Endothelial cell (in vitro differentiated cells): ENCODE data around the gene HTT. TPM values are rescaled to one million over a fixed set of nuclear protein-coding genes. Genes with fewer than 3 reads are reported as not detected.

ENCODE experiments used
- DNase-seq: peaks from one replicate; pipeline ENCODE4 v3.0.0; 2021; ENCODE audit warnings: low spot score
- H3K27ac Mint-ChIP-seq: one replicate; pipeline ENCODE4 v1.8.0; 2021; ENCODE audit warnings: mixed read lengths, inconsistent platforms; ENCODE audit not compliant: unreplicated experiment
- H3K27me3 Mint-ChIP-seq: one replicate; pipeline ENCODE4 v1.8.0; 2021; ENCODE audit warnings: mild to moderate bottlenecking, moderate library complexity, mixed read lengths, inconsistent platforms; ENCODE audit not compliant: unreplicated experiment
- H3K36me3 Mint-ChIP-seq: one replicate; pipeline ENCODE4 v1.8.0; 2021; ENCODE audit warnings: mild to moderate bottlenecking, low read depth, mixed read lengths, inconsistent platforms; ENCODE audit not compliant: unreplicated experiment
- H3K4me1 Mint-ChIP-seq: one replicate; pipeline ENCODE4 v1.8.0; 2021; ENCODE audit warnings: mild to moderate bottlenecking, mixed read lengths, inconsistent platforms; ENCODE audit not compliant: unreplicated experiment
- H3K4me3 Mint-ChIP-seq: one replicate; pipeline ENCODE4 v1.8.0; 2021; ENCODE audit warnings: mild to moderate bottlenecking, mixed read lengths, inconsistent platforms; ENCODE audit not compliant: unreplicated experiment
- H3K9me3 Mint-ChIP-seq: one replicate; pipeline ENCODE4 v1.8.0; 2021; ENCODE audit warnings: mixed read lengths, inconsistent platforms; ENCODE audit not compliant: unreplicated experiment
- CTCF ChIP-seq: fragments of 200-600 bp; sonication (generic); IDR thresholded peaks from one replicate; pipeline ENCODE4 v1.5.0; 2021; ENCODE audit warnings: antibody characterized with exemption; ENCODE audit not compliant: unreplicated experiment
- total RNA-seq: library from RNA; stranded (reverse); fragmentation: NEBNext Ultra II Directional; extraction: Animal tissue kit (Norgen Biotek cat#: 25700); gene quantifications from one replicate; pipeline ENCODE4 v1.2.1, GENCODE V29; 2021; ENCODE audit not compliant: unreplicated experiment

The HTT gene
- total RNA-seq, 1 donor from 2014 or later = 62.4 TPM

GRCh38 chr4:3128058-3128457 is 53.6 kb downstream of the HTT start:
- DNase-seq = no peak
- H3K9me3 Mint-ChIP-seq = no peaks in the 10 kb centered on the region
- TF ChIP-seq CTCF = no peak
- H3K27ac Mint-ChIP-seq = no peak overlapping the region
- no peak overlapping the region for H3K4me3 Mint-ChIP-seq
- H3K4me1 Mint-ChIP-seq = peaks cover 10% of the 10 kb centered on the region
- peaks cover 3% of the 10 kb centered on the region for H3K27me3 Mint-ChIP-seq
- H3K36me3 Mint-ChIP-seq = peaks cover 22% of the 10 kb centered on the region

DNA sequence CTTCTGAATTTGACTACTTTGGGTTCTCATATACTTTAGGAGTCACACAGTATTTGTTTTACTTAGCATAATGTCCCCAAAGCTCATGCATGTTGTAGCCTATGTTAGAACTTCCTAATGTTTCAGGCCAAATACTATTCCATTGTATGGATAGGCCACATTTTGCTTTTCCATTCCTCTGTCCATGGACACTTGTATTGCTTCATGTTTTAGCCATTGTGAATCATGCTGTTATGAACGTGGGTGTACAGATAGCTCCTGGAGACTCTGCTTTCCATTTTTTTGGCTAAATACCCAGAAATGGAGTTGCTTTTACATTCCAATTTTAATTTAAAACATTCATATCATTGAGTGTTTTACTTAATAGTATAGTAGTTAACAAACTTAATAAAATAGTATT is 54.5 kb downstream of the HTT start:
- H3K4me3 Mint-ChIP-seq = no peak overlapping the region
- peaks cover 6% of the 10 kb centered on the region for H3K4me1 Mint-ChIP-seq
- H3K27me3 Mint-ChIP-seq = peaks cover 3% of the 10 kb centered on the region
- no peaks in the 10 kb centered on the region for H3K9me3 Mint-ChIP-seq
- no peak for DNase-seq
- no peak for TF ChIP-seq CTCF
- H3K27ac Mint-ChIP-seq = no peak overlapping the region
- H3K36me3 Mint-ChIP-seq = peaks cover 24% of the 10 kb centered on the region

GRCh38 chr4:3130201-3130600 is 55.7 kb downstream of the HTT start:
- no peaks in the 10 kb centered on the region for H3K9me3 Mint-ChIP-seq
- H3K36me3 Mint-ChIP-seq = peaks cover 25% of the 10 kb centered on the region
- no peak overlapping the region for H3K27ac Mint-ChIP-seq
- no peak for DNase-seq
- no peak overlapping the region for H3K4me3 Mint-ChIP-seq
- peaks cover 2% of the 10 kb centered on the region for H3K4me1 Mint-ChIP-seq
- TF ChIP-seq CTCF = no peak
- peaks cover 3% of the 10 kb centered on the region for H3K27me3 Mint-ChIP-seq

GRCh38 chr4:3130826-3131225 is 56.3 kb downstream of the HTT start:
- Mint-ChIP-seq H3K27me3 (peaks cover 3% of the 10 kb centered on the region), H3K9me3 (no peaks in the 10 kb centered on the region), H3K4me3 (no peak overlapping the region), H3K27ac (no peak overlapping the region), H3K4me1 (peaks cover under 1% of the 10 kb centered on the region), H3K36me3 (peaks cover 28% of the 10 kb centered on the region)
- TF ChIP-seq CTCF = no peak
- DNase-seq = no peak

GRCh38 chr4:3134201-3134600 is 59.7 kb downstream of the HTT start:
- TF ChIP-seq CTCF = no peak
- Mint-ChIP-seq H3K27me3 (peaks cover 1% of the 10 kb centered on the region), H3K36me3 (peaks cover 38% of the 10 kb centered on the region), H3K4me3 (peak overlapping the region; percentile 7), H3K4me1 (no peaks in the 10 kb centered on the region), H3K27ac (no peak overlapping the region), H3K9me3 (no peaks in the 10 kb centered on the region)
- no peak for DNase-seq
